GM18511 (cell line): ENCODE results near the gene BIRC3.

Experiments
- ATAC-seq: cut with Tn5 transposase; IDR thresholded peaks from one replicate; pipeline ENCODE4 v1.9.1; 2021; ENCODE audit warnings: mild to moderate bottlenecking, moderate library complexity; ENCODE audit not compliant: unreplicated experiment

Gene BIRC3

DNA sequence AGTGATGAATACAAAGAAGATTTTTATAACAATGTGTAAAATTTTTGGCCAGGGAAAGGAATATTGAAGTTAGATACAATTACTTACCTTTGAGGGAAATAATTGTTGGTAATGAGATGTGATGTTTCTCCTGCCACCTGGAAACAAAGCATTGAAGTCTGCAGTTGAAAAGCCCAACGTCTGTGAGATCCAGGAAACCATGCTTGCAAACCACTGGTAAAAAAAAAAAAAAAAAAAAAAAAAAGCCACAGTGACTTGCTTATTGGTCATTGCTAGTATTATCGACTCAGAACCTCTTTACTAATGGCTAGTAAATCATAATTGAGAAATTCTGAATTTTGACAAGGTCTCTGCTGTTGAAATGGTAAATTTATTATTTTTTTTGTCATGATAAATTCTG is 5.3 kb downstream of the BIRC3 start:
- ATAC-seq, result no peak

DNA sequence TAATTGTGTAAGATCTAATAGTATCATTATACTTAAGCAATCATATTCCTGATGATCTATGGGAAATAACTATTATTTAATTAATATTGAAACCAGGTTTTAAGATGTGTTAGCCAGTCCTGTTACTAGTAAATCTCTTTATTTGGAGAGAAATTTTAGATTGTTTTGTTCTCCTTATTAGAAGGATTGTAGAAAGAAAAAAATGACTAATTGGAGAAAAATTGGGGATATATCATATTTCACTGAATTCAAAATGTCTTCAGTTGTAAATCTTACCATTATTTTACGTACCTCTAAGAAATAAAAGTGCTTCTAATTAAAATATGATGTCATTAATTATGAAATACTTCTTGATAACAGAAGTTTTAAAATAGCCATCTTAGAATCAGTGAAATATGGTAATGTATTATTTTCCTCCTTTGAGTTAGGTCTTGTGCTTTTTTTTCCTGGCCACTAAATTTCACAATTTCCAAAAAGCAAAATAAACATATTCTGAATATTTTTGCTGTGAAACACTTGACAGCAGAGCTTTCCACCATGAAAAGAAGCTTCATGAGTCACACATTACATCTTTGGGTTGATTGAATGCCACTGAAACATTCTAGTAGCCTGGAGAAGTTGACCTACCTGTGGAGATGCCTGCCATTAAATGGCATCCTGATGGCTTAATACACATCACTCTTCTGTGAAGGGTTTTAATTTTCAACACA is 6.4 kb downstream of the BIRC3 start:
- ATAC-seq, result no peak

DNA sequence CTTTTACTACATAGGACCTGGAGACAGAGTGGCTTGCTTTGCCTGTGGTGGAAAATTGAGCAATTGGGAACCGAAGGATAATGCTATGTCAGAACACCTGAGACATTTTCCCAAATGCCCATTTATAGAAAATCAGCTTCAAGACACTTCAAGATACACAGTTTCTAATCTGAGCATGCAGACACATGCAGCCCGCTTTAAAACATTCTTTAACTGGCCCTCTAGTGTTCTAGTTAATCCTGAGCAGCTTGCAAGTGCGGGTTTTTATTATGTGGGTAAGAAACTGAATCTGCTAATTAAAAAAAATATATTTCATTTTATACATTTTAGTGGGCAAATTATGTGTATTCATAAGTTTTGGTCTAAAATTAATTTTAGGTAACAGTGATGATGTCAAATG is 7.8 kb downstream of the BIRC3 start:
- ATAC-seq, result no peak

DNA sequence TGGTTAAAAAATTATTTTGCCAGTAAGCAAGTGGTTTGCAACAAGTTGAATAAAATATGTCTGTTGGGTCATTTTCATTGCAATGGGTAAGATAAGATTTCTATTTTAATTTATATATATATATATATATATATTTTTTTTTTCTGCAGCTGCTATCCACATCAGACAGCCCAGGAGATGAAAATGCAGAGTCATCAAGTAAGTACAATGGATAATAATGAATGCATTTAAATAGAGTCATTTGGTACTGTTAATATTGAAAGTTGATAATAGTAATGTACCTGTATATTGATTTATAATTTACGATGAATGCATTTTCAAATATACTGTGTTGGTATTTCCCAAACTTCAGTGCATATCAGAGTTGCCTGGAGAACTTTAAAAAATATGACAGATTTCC is 11.5 kb downstream of the BIRC3 start:
- ATAC-seq, result no peak

DNA sequence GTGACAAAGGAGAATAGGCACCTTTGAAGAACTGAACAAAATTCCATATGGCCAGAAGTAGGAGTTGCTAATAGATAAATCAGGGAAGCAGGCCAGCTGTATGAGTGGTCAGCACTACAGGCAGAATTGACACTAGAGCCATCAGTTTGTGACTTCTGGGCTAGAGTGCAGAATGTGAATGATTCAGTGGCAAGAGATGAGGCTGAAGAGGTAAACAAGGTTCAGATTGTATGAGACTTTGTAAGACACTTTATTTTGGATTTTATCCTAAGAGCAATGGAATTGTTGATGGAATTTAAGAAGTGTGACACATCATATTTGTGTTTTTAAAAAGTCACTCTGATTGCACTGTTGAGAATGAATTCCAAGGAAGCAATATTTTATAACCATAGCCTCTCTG is 12.9 kb downstream of the BIRC3 start:
- no peak for ATAC-seq

DNA sequence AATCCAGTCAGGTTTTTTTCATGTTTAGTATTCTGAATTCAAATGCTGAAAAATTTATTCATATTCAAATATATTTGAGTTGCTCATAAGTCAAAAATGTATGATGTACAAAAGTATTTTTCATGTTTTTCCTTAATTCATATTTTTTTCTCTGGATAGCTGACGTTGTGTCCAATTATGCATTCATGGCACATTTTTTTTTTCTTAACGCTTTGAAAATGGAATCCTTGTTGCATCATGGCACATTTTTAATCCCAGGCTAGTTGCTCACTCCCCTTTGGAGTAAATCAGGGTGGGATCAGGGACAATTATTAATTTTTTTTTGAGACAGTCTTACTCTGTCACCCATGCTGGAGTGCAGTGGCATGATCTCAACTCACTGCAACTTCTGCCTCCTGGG is 14.1 kb downstream of the BIRC3 start:
- no peak for ATAC-seq

DNA sequence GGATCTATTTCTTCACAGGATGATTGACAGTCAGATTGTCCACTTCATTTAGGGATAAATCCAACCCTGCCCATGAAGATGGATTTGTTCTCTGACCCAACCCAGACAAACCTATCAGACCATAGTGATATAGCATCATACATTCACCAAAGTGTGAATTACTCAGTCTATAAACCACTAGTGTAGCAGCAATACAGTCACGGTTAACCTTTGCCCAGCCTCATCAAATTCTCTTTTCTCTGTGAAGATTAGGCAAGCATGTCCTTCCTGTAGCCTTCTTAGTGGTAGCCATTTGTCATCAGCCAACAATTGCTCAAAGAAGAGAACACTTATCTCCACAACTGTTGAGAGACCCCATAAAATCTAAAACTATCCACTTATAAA is 15.3 kb downstream of the BIRC3 start:
- no peak for ATAC-seq

DNA sequence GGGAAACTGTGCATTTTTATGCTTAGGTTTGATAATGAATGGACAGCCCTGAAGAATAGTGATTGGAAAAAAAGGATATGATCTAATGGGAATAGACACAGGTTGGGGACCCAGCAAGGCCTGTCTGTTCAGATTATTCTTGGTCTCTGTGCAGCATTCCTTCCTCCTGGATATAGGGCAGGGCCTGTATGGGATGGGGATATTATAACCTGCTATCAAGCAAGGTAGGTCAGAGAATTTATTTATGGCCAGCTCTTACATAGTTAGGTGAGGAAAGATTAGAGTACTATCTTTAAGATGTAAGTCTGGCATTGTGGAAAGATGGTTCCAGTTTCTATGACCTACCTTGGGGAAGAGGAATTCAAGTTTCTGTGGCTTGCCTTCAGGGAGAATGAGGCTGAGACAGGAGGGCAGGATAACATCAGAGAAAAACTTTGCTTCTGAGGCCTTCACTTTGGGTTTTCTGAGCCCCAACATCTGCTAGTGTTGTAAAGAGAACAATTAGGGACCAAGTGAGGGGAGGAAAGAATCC is 21.3 kb downstream of the BIRC3 start:
- no peak for ATAC-seq

DNA sequence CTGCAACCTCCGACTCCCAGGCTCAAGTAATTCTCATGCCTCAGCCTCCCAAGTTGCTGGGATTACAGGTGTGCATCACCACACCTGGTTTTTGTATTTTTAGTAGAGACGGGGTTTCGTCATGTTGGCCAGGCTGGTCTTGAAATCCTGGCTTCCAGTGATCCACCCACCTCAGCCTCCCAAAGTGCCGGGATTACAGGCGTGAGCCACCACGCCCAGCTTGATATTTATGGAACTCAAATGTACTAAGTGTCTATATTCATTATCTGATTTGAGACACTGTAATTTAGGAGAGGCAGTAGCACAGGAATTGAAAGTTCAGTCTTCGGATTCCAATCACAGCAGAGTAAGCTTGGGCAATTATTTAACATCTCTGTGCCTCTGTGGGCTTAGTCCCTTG is 24.0 kb downstream of the BIRC3 start:
- peak; percentile 18 for ATAC-seq

DNA sequence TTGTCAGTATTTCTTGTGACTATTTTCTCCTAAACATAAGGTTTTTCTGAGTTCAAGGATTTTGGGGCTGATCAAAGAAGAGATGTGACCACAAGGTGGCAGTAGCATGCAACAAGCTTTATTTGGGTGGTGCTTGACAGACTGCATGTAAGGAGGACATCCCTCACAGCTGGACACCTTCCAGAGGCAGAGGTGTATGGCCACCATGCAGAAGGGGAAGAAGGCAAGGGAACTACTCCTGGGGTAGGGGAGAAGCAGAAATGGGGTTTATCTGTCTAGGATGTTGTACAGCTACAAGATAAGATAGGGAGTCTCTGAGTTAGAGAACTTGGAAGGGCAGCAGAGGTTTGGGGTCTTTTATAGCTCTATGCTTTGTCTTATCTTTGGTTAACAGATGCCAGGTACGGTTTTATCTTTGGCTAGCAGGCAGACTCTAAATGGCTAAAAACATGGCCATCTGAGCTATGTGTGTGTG is 24.6 kb downstream of the BIRC3 start:
- peak; percentile 49 for ATAC-seq

DNA sequence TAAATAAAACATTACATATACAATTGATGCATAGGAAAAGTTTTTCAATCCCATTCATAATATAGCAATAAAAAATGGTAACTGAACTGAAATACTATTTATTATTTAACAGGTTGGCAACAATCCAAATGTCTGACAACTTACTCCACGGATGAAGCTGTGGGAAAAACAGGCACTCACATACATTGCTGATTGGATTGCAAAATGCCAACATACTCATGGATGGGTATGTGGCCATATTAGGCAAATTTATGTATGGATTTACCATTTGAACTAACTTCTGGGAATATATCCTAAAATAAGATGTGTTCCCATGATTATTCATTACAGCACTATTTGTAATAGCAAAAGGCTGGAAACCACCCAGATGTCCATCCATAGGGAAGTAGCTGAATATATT is 26.5 kb downstream of the BIRC3 start:
- ATAC-seq, result no peak

DNA sequence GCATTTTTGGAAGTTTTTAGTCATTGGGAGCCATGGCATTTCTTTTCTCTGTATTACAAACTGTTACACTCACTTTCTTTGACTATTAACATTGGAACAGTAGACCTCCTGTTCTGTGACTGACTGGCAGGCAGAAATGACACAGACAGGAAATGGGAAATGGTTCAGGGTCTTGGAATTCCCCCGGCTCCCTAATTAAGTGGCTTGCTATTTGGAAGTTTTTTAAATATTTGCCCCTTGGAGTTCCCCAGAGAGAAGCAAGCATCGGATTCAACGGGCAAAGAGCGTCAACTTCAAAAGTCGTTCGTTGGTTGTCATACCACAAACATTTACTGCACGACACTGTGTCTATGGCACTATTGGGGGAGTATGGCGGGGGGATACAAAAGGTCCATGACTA is 28.6 kb downstream of the BIRC3 start:
- ATAC-seq, result no peak

DNA sequence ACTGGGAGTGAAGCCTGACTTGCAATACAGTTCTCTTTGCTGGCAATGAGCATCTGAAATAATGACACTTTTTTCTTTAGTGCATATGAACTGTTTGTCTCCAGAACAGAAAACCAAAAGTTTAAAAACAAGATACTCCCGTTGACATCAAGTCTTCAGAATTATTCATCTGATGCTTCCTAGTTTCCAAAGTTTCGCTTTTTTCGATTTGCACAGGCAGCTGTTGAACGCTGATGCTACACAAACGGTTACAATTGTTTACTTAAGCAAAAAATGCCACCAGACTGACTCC is 29.1 kb downstream of the BIRC3 start:
- ATAC-seq, result no peak

DNA sequence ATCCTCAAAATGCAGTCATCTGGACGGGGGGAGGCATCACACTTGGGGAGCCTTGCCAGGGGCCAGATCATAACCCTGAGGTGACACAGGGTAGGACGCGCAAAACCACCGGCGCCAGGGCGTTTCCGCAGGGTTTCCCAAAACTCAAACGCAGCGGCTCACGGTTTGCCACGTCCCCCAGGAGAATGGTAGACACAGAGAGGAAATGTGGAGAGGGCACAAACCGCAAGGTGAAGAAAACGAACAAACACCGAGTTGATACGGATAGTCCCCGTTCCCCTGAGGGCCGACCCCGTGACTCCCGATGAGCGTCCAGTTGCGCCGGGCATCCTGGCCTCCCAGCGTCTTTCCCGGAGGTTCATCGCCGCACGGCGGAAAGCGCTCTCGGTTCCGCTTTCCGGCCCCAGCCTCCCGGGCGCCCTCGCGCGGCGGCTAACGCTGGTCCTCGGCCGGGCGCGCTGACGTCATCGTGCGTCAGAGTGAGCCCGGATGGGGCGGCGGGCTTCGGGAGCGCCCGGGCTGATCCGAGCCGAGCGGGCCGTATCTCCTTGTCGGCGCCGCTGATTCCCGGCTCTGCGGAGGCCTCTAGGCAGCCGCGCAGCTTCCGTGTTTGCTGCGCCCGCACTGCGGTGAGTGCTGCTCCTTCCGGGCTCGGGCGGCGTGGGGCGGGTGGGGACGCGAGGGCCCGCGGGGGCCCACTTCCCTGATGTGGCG is 29.6 kb downstream of the BIRC3 start, which contains the start of gene BIRC2:
TSS of gene BIRC2 (plus strand) at position 467 of the 714 bp plus-strand sequence. CDS start 2,641 bp downstream, outside the sequence.
- peak; percentile 88 for ATAC-seq

DNA sequence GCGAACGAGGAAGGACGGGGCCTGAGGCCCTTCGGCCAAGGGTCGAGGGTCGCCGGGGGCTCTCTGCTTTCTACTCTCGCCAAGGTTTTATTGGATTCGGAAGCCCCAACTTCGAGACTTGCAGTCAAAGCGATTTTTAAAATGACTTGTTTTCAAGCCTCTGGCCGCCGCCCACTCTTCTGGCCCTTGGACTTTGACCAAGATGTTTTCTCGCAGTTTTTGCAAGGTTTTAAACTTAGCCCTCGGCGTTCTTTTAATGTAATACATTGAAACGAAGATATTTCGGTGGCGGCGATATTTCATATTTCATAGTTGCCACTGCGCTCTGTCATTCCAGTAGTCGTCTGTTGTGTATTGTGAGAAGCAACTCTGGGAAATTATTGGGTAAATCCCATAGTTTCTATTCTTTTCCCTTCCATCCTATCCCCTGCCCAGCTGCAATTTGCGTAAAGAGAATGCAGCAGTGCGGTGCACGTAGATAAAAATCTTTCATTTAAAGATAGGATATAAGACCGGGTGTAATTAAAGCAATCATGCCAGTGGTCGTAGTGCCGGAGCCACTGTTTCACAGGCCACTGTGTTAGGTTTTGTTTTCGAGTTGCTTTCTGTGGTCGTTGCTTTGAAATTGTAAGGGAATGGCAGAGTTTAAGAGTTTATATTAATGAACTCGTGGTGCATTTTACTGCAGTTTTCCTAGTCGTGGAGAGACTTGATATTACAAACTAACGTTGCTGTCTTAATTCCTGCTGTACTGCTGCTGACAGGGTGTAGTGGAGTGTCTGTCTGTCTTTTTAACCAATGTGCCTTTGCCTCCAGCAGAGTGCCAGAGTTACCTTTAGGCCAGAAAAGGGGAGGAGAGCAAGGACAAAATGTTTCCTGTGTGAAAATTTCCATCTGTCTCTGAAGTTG is 30.4 kb downstream of the BIRC3 start:
- peak; percentile 27 for ATAC-seq

DNA sequence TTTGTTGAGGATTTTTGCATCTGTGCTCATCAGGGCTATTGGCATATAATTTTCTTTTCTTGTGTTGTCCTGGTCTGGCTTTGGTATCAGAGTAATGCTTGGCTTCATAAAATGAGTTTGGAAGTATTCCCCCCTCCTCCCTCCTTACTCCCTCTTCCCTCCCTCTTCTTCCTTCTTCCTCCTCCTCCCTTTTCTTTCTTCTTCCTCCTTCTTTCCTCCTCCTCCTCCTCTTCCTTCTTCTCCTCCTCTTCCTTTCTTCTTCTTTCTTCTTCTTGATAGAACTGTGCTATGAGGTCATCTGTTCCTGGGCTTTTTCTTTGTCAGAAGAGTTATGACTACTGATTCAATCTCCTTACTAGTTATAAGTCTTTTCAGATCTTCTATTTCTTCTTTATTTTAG is 39.8 kb downstream of the BIRC3 start:
- no peak for ATAC-seq

DNA sequence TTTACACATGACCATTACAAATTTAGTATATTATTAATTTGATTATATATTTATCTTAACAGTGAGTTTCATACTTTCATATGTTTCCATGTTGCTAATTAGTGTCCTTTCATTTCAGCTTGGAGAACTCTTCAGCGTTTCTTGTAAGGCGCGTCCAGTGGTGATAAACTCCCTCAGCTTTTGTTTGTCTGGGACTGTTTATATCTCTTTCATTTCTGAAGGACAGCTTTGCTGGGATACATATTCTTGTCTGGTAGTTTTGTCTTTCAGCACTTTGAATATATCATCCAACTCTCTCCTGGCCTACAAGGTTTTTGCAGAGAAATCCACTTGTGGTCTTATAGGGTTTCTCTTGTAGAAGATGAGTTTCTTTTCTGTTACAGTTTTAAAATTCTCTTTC is 42.1 kb downstream of the BIRC3 start:
- ATAC-seq, result no peak

DNA sequence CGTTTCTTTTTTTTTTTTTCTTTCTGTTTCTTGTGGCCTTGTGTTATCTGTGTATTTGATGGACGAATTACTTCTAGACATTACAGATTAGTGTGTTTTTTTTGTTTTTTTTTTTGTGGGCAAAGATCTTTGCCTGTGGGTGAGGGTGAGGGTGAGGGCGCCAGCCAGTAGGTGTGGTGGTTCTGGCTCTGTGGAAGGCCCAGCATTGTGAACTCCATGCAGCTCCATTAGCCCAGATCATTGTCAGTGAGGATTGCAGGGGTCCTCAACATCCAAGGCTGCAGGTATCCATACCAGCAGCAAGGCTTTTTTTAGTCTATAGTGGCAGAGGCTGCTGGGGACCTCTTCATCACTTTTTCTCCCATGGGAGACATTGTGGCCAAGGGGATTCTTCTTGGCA is 43.4 kb downstream of the BIRC3 start:
- no peak for ATAC-seq

DNA sequence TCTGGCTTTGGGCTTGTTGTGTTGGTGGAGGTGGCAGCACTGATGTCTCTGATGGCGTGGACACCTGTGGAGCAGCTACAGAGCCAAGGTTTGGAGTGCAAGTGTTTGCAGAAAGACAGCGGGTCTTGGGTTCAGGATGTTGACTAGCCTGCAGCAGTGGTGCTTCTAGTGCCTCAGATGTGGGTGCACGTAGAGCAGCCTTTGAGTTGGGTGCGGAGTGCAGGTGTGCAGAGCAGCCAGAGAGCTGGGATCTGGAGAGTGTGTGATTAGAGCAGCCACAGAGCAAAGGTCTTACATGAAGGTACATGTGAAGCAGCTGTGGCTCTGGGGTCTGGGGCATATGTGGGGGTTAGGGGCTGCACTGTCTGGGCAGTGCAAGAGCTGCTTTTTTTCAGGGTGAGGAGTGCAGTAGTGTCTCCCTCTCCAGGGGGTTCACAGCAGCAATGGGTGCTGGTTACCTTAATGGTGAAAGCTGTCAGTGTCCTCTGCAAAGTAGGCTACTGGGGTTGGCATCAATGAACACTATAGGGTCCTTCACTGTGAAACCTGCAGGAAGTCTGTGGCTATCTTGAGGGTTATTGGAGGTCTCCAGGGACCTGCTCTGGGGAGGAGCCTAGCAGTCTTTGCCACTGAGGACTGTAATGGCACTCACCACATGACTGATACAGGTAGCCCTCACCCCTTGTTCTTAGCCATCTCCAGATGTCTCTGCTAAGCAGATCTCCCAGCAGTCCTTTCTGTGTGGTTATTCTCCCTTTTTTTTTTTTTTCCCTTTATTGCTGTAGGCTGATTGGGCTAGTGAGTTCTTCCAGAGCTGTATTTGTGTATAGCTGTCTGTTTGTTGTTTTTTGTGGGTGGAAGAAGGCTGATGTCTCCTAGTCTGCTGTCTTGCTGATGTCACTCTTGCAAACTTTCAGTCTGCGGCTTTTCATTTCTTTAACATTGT is 44.1 kb downstream of the BIRC3 start:
- ATAC-seq, result peak; percentile 99

DNA sequence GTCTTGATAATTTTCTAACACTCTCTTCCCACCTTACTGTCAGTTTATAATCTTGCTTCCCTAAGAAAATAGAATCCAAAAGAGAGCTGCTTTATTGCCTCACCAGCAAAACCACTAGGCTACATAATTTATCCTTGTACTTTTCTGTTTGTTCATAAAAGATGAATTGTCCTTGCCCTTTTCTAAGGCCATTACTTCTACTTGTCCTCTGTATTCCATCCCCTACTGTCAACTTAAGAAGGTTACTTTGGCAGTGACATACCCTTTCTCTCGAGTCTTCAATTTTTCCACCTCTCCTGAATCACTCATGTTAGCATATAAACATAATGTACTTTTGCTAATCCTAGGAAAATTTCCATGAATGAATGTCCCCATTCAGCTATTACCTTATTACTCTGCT is 47.7 kb downstream of the BIRC3 start:
- no peak for ATAC-seq
